Ammon's horn (tissue), 1 donor: ENCODE results near the gene KRTAP4-9.
"Not testable (repeated sequence)": the region's sequence is repeated elsewhere in the genome, so short reads cannot be mapped to it uniquely, and the experiment has no call there.

Experiments
- DNase-seq: peaks from one replicate; pipeline ENCODE4 v3.0.0-alpha.2; 2016; ENCODE audit warnings: low spot score

KRTAP4-9 gene

DNA sequence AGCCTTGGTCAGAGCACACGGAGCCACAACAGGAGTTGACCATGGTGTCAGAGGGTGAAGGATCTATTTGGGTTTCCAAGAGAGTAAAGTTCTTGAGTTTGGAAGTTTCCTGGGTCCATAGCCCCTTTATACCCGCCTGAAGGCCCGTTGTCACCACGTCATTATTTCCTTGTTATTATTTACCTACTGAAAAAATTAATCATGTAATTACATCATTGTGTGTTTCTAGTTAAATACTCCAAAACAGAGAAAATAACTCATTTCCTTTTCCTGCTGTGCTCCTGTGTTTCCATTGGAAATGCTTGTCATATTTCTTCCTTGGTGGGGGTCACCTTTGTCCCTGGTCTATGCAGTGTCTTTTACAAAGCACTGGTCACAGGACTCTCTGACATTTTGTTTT is 7.1 kb upstream of the KRTAP4-9 start, which contains the start of gene KRTAP4-8:
KRTAP4-8 (minus strand) TSS at position 101 of the 400 bp plus-strand sequence; CDS start at position 43, 58 bp downstream.
- no peak for DNase-seq

DNA sequence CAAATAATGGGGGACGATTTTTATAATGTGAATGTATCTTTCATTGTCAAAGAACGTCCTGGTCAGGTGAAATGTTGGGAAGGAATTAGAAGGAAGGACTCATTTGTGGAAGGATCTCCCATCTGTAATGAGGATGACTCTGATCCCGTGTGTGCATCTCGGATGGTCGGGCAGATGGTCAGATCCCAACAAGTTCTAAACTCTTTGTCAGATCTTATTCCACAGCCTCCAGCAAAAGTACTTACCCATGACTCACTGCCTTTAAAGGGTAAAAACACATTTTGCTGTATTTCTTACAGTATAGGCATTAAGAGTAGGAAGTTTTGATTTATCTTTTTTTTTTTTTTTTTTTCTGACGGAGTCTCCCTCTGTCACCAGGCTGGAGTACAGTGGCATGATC is 6.7 kb upstream of the KRTAP4-9 start:
- no peak for DNase-seq

DNA sequence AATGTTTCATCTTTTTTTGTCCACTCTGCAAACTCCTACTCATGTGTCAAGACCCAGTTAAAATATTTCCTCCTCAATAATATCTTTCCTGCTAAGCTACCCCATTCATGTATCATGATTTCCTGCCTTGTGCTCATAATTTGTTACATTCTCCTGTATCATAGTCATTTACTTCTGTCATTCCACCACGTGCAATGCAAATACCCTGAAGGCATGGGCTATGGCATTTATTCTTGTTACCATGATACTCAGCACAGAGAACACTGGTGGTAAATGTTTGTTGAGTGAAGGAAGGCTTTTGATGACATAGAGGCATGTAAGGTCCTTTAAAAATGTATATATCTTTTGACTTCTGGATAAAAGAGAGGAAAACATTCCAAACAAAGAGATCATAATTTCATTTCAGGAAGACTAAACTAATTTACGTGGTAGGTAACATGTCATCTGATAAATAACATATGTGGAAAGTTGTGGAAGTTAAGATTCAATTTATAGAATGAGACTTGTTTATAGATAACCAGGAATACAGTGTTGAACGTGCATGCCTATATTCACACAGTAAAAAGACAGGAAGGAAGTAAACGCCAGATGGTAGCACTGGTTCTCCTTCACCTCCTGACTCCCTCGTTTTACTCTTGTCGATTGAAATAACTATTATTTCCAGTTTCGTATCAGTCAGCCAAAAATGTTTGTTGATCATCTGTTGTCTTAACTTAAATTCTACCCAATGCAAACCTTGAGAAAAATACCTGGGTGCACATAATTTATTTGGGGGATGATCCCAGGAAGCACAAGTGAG is 5.3 kb upstream of the KRTAP4-9 start:
- DNase-seq, result not testable (repeated sequence)

DNA sequence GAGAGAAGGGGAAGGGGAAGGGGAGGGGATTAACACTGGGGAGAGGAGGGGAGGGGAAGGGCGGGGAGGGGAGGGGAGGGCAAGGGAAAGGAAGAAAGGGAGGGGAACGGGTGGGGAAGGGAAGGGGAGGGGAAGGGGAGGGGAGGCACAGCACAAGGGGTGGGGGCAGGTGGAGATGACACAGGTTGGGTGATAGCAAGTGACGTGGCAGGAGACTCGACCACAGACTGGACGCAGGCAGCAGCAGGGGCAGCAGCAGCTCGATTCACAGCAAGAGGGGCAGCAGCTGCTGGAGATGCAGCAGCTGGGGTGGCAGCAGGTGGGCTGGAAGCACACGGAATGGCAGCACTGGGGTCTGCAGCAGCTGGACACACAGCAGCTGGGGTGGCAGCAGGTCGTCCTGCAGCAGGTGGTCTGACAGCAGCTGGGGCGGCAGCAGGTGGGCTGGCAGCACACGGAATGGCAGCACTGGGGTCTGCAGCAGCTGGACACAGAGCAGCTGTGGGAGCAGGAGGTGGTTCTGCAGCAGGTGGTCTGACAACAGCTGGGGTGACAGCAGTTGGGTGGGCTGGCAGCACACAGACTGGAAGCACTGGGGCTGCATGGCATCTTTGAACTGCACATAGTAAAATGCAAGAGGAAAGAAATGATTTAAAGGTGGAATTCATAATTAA is 3.5 kb upstream of the KRTAP4-9 start, which contains the start of gene KRTAP4-16:
KRTAP4-16 (minus strand) TSS at position 624 of the 674 bp plus-strand sequence; CDS start at position 624, 0 bp downstream.
- DNase-seq, result no peak

GRCh38 chr17:41103896-41104295 is 1.3 kb upstream of the KRTAP4-9 start:
- DNase-seq, result no peak

GRCh38 chr17:41104386-41105038 is 677 bp upstream of the KRTAP4-9 start:
- not testable (repeated sequence) for DNase-seq

GRCh38 chr17:41107941-41108450 is 2.8 kb downstream of the KRTAP4-9 start:
- no peak for DNase-seq

- not testable (repeated sequence) for DNase-seq
Measured at GRCh38 chr17:41108728-41109386, 3.7 kb downstream of the KRTAP4-9 start.

DNA sequence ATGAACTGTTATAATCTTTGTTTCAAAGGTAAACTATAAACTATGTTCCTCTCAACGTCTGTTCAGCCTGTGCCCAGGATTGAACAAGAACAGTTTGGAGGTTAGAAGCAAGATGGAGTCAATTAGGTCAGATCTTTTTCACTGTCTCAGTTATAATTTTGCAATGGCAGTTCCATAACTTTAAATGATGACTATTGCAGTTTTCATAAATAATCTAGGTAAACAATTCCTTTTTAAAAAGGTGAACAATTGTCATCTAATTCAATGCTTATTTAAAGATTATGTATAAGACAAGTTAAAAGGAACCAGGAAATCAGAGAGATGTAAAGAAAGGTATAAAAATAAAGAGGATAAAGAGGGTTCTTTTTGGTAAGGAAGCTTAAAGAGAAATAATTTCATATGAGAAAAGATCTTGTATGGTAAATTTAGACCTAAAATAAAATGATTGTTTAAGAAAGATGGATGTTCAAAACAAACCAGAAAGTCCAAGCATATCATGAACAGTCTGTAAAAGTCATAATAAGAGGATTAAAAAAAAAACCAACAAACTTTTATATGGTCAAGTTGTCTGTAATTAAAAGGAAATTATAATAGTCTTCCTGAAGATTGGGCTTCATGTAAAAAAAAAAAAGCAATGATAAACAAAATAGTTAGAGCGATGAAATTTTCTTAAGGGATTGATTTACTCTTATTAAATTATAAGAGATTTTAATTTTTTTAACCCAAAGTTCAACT is 6.1 kb downstream of the KRTAP4-9 start:
- DNase-seq, result no peak

DNA sequence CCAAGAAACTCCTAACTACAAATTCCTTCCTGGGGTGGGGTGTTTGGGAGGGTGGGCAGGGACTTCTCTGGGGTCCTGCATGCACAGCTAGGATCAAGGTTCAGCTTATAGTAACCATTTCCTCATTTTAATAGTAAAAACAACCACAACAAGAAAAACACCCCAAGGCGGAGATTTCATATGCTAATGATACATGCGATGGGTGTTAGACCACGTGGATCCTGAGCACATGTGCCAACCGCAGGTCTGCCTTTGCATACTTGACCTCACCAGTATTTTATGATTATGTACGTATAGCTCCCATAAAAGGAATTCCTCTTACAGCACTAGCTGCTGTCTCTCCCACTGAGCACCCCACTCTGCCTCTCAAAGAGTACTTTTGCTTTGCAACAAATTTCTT is 11.1 kb downstream of the KRTAP4-9 start:
- DNase-seq, result no peak

DNA sequence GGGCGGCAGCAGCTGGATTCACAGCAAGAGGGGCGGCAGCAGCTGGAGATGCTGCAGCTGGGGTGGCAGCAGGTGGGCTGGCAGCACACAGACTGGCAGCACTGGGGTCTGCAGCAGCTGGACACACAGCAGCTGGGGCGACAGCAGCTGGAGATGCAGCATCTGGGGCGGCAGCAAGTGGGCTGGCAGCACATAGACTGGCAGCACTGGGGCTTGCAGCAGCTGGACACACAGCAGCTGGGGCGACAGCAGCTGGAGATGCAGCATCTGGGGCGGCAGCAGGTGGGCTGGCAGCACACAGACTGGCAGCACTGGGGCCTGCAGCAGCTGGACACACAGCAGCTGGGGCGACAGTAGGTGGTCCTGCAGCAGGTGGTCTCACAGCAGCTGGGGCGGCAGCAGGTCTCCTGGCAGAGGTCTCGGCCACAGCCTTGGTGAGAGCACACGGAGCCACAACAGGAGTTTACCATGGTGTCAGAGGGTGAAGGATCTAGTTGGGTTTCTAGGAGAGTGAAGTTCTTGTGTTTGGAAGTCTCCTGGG is 12.7 kb downstream of the KRTAP4-9 start, which contains the start of gene KRTAP4-11:
KRTAP4-11 (minus strand) TSS at position 528 of the 541 bp plus-strand sequence; CDS start at position 470, 58 bp downstream.
- DNase-seq, result not testable (repeated sequence)

GRCh38 chr17:41118721-41119120 is 13.5 kb downstream of the KRTAP4-9 start:
- no peak for DNase-seq

GRCh38 chr17:41119696-41120690 is 14.8 kb downstream of the KRTAP4-9 start:
- DNase-seq, result not testable (repeated sequence)

DNA sequence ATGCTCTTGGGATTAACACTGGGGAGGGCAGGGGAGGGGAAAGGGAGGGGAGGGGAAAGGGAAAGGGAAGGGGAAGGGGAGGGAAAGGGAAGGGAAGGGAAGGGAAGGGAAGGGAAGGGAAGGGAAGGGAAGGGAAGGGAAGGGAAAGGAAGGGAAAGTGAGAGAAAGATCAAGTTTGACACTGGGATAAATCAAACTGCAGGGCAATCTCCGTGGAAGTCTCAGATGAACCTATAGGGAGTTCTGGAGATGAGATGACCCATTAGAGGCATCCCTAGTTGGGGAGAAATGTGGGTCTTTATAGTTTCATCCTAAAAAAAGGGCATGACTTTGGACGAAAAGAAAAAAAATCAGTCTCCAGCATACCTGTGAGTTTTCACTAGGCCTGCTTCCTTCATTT is 16.6 kb downstream of the KRTAP4-9 start:
- no peak for DNase-seq

DNA sequence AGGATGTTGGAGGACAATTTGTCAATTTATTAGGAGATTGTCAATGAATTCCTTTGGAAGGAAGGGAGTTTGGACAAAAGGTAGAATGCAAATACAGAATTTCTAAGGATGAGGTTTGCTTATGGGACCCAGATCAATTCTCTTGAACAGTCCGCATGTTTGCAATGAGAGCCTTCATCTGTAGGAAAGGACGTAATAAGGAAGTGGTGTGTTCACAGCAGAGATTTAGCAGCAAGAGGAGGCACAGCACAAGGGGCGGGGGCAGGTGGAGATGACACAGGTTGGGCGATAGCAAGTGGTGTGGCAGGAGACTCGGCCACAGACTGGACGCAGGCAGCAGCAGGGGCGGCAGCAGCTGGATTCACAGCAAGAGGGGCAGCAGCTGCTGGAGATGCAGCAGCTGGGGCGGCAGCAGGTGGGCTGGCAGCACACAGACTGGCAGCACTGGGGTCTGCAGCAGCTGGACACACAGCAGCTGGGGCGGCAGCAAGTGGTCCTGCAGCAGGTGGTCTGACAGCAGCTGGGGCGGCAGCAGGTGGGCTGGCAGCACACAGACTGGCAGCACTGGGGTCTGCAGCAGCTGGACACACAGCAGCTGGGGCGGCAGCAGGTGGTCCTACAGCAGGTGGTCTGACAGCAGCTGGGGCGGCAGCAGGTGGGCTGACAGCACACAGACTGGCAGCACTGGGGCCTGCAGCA is 18.3 kb downstream of the KRTAP4-9 start:
- DNase-seq, result not testable (repeated sequence)

DNA sequence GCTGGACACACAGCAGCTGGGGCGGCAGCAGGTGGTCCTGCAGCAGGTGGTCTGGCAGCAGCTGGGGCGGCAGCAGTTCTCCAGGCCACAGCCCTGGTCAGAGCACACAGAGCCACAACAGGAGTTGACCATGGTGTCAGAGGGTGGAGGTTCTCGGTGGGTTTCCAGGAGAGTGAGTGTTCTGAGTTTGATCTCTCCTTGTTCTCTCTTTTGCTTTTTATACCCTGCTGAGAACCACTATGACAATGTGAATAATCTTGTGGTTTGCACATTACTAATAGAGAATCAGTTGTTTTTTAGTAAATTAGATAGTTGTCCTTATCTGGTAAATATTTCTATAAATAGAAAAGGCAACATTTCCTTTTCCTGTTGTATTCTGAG is 18.8 kb downstream of the KRTAP4-9 start, which contains the start of gene KRTAP4-12:
KRTAP4-12 (minus strand) TSS at position 192 of the 381 bp plus-strand sequence; CDS start at position 132, 60 bp downstream.
- not testable (repeated sequence) for DNase-seq

GRCh38 chr17:41125064-41125463 is 19.9 kb downstream of the KRTAP4-9 start:
- no peak for DNase-seq

GRCh38 chr17:41126412-41126811 is 21.2 kb downstream of the KRTAP4-9 start:
- no peak for DNase-seq

- DNase-seq, result no peak
Measured at GRCh38 chr17:41127371-41127770, 22.2 kb downstream of the KRTAP4-9 start.
